ENCODE measurements around the gene CSTA.

The CSTA gene

GRCh38 chr3:122374034-122374433, 49.0 kb downstream of the CSTA start:
- Mint-ChIP-seq H3K9me3 (no peaks in the 10 kb centered on the region), H3K27ac (no peak overlapping the region), H3K4me3 (no peak overlapping the region), H3K4me1 (peaks cover 11% of the 10 kb centered on the region), H3K36me3 (peaks cover 19% of the 10 kb centered on the region), H3K27me3 (no peaks in the 10 kb centered on the region)
- no peak for ATAC-seq (ENCODE audit: low read depth)
- no peak for DNase-seq (ENCODE audit: low spot score in 2 of 2)

GRCh38 chr3:122377975-122378374, 52.9 kb downstream of the CSTA start:
- H3K27ac Mint-ChIP-seq = no peak overlapping the region
- peaks cover 18% of the 10 kb centered on the region for H3K4me1 Mint-ChIP-seq
- no peak overlapping the region for H3K4me3 Mint-ChIP-seq
- ATAC-seq (ENCODE audit: low read depth) (no peak), DNase-seq (ENCODE audit: low spot score in 2 of 2) (no peak)
- no peaks in the 10 kb centered on the region for H3K9me3 Mint-ChIP-seq
- H3K27me3 Mint-ChIP-seq = no peaks in the 10 kb centered on the region
- H3K36me3 Mint-ChIP-seq = peaks cover 13% of the 10 kb centered on the region

GRCh38 chr3:122382888-122383666, 58.0 kb downstream of the CSTA start, which contains the start of gene MIX23:
Gene MIX23, minus strand, starts transcription at chr3:122383231. Its CDS starts 7 bp downstream, at chr3:122383224.
- Mint-ChIP-seq H3K4me1 (peaks cover 27% of the 10 kb centered on the region), H3K27me3 (no peaks in the 10 kb centered on the region), H3K36me3 (peaks cover 3% of the 10 kb centered on the region), H3K27ac (peak within 1 kb of the TSS; percentile 95), H3K9me3 (no peaks in the 10 kb centered on the region), H3K4me3 (peak within 1 kb of the TSS; percentile 94)
- peak; percentile 76 to 81 for DNase-seq (ENCODE audit: low spot score in 2 of 2)
- ATAC-seq (ENCODE audit: low read depth) = peak; percentile 57

GRCh38 chr3:122383771-122384697, 59.0 kb downstream of the CSTA start, which contains the start of gene FAM162A:
Gene FAM162A, plus strand, starts transcription at chr3:122384182. Its CDS starts 84 bp downstream, at chr3:122384266.
- H3K27ac Mint-ChIP-seq = peak within 1 kb of the TSS; percentile 95
- ATAC-seq (ENCODE audit: low read depth) (peak; percentile 91), DNase-seq (ENCODE audit: low spot score in 2 of 2) (peak; percentile 90)
- no peaks in the 10 kb centered on the region for H3K9me3 Mint-ChIP-seq
- H3K27me3 Mint-ChIP-seq = no peaks in the 10 kb centered on the region
- H3K36me3 Mint-ChIP-seq = peaks cover 3% of the 10 kb centered on the region
- H3K4me1 Mint-ChIP-seq = peaks cover 33% of the 10 kb centered on the region
- H3K4me3 Mint-ChIP-seq = peak within 1 kb of the TSS; percentile 94

GRCh38 chr3:122387709-122388108, 62.7 kb downstream of the CSTA start:
- H3K36me3 Mint-ChIP-seq = peaks cover 3% of the 10 kb centered on the region
- H3K27ac Mint-ChIP-seq = no peak overlapping the region
- no peaks in the 10 kb centered on the region for H3K9me3 Mint-ChIP-seq
- peaks cover 27% of the 10 kb centered on the region for H3K4me1 Mint-ChIP-seq
- DNase-seq (ENCODE audit: low spot score in 2 of 2) = no peak
- no peak overlapping the region for H3K4me3 Mint-ChIP-seq
- H3K27me3 Mint-ChIP-seq = no peaks in the 10 kb centered on the region
- ATAC-seq (ENCODE audit: low read depth) = no peak

GRCh38 chr3:122389197-122389596, 64.1 kb downstream of the CSTA start:
- H3K27ac Mint-ChIP-seq = peak overlapping the region; percentile 48
- H3K36me3 Mint-ChIP-seq = peaks cover 3% of the 10 kb centered on the region
- DNase-seq (ENCODE audit: low spot score in 2 of 2) (no peak), ATAC-seq (ENCODE audit: low read depth) (no peak)
- H3K9me3 Mint-ChIP-seq = no peaks in the 10 kb centered on the region
- H3K4me1 Mint-ChIP-seq = peaks cover 25% of the 10 kb centered on the region
- H3K27me3 Mint-ChIP-seq = no peaks in the 10 kb centered on the region
- H3K4me3 Mint-ChIP-seq = no peak overlapping the region

GRCh38 chr3:122389892-122390291, 64.8 kb downstream of the CSTA start:
- no peaks in the 10 kb centered on the region for H3K9me3 Mint-ChIP-seq
- no peaks in the 10 kb centered on the region for H3K27me3 Mint-ChIP-seq
- peaks cover 3% of the 10 kb centered on the region for H3K36me3 Mint-ChIP-seq
- no peak overlapping the region for H3K27ac Mint-ChIP-seq
- DNase-seq (ENCODE audit: low spot score in 2 of 2) = no peak
- peaks cover 20% of the 10 kb centered on the region for H3K4me1 Mint-ChIP-seq
- H3K4me3 Mint-ChIP-seq = no peak overlapping the region
- ATAC-seq (ENCODE audit: low read depth) = no peak

GRCh38 chr3:122390665-122391064, 65.6 kb downstream of the CSTA start:
- Mint-ChIP-seq H3K9me3 (no peaks in the 10 kb centered on the region), H3K4me1 (peaks cover 20% of the 10 kb centered on the region), H3K36me3 (peaks cover 5% of the 10 kb centered on the region), H3K4me3 (no peak overlapping the region), H3K27ac (no peak overlapping the region), H3K27me3 (no peaks in the 10 kb centered on the region)
- DNase-seq (ENCODE audit: low spot score in 2 of 2) (no peak), ATAC-seq (ENCODE audit: low read depth) (no peak)
